ENCODE data around the gene MGAT3. TPM values are rescaled to one million over a fixed set of nuclear protein-coding genes. Genes with fewer than 3 reads are reported as not detected.
A peak's percentile ranks its signal among the peaks of the same experiment; 100 is the strongest.

Gene MGAT3
- total RNA-seq, 2 experiments from 2014 or later = 0.17 TPM; not detected in 1

DNA sequence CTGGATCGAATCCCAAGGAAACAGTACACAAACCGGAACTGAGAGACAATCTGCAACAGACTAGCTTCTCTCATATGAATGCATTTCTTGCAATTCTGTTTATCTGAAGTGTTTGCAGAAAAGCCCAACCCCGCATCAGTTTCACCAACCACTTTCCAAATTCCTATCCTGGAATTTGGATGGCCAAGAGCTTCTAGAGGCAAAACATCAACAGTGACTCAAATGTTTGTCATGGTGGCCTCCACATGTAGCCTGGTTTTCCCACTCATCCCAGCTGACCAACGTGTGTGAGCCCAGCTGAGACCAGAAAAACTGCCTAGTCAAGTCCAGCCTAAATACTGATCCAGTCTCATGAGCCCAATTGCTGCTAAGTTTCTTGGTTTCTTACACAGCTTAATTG lies 36.9 kb downstream of the MGAT3 start:
- H3K27ac ChIP-seq (ENCODE audit: low read depth in 1 of 2, low read length in 2 of 2) = no peak overlapping the region
- no peaks in the 10 kb centered on the region for H3K27me3 ChIP-seq (ENCODE audit: control insufficient read depth in 1 of 2, insufficient read depth in 2 of 2, low read length in 2 of 2)
- no peaks in the 10 kb centered on the region for H3K27me3 Mint-ChIP-seq
- H3K4me1 ChIP-seq (ENCODE audit: insufficient read depth, low read length) = peaks cover 29% of the 10 kb centered on the region
- peaks cover 17% of the 10 kb centered on the region for H3K4me1 Mint-ChIP-seq (ENCODE audit: low read depth)
- H3K27ac Mint-ChIP-seq = no peak overlapping the region
- no peak overlapping the region for H3K4me3 ChIP-seq (ENCODE audit: low read length)
- ATAC-seq (ENCODE audit: poor library complexity) (no peak), DNase-seq (no peak)
- H3K9me3 Mint-ChIP-seq = no peaks in the 10 kb centered on the region
- H3K9me3 ChIP-seq (ENCODE audit: control insufficient read depth in 1 of 2, insufficient read depth in 1 of 2, low read length in 2 of 2) = no peaks in the 10 kb centered on the region
- intact Hi-C loops (cut with DNase I, micrococcal nuclease) = loop anchor here (1.0 to 5.0 kb wide), 3 partner anchors 36 to 543 kb away; no protein-coding TSS in a partner anchor
- POLR2A ChIA-PET = interaction anchor here (0.7 to 1.7 kb wide), 6 partner anchors 26 to 550 kb away, joined by 3 to 10 read pairs (median 6); partner anchors contain the start of genes ATF4 and RPS19BP1
- H3K36me3 ChIP-seq (ENCODE audit: insufficient read depth, low read length) = no peaks in the 10 kb centered on the region
- H3K36me3 Mint-ChIP-seq (ENCODE audit: low read depth) = no peaks in the 10 kb centered on the region
- CTCF ChIA-PET = interaction anchor here (0.6 to 2.0 kb wide), 9 partner anchors 21 to 823 kb away, joined by 3 to 22 read pairs (median 4); partner anchors contain the start of genes RPS19BP1 and TAB1
- no peak overlapping the region for H3K4me3 Mint-ChIP-seq
- TF ChIP-seq, protein P1, sequence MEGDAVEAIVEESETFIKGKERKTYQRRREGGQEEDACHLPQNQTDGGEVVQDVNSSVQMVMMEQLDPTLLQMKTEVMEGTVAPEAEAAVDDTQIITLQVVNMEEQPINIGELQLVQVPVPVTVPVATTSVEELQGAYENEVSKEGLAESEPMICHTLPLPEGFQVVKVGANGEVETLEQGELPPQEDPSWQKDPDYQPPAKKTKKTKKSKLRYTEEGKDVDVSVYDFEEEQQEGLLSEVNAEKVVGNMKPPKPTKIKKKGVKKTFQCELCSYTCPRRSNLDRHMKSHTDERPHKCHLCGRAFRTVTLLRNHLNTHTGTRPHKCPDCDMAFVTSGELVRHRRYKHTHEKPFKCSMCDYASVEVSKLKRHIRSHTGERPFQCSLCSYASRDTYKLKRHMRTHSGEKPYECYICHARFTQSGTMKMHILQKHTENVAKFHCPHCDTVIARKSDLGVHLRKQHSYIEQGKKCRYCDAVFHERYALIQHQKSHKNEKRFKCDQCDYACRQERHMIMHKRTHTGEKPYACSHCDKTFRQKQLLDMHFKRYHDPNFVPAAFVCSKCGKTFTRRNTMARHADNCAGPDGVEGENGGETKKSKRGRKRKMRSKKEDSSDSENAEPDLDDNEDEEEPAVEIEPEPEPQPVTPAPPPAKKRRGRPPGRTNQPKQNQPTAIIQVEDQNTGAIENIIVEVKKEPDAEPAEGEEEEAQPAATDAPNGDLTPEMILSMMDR (IDR thresholded peaks at IDR 0.05) = no peak

DNA sequence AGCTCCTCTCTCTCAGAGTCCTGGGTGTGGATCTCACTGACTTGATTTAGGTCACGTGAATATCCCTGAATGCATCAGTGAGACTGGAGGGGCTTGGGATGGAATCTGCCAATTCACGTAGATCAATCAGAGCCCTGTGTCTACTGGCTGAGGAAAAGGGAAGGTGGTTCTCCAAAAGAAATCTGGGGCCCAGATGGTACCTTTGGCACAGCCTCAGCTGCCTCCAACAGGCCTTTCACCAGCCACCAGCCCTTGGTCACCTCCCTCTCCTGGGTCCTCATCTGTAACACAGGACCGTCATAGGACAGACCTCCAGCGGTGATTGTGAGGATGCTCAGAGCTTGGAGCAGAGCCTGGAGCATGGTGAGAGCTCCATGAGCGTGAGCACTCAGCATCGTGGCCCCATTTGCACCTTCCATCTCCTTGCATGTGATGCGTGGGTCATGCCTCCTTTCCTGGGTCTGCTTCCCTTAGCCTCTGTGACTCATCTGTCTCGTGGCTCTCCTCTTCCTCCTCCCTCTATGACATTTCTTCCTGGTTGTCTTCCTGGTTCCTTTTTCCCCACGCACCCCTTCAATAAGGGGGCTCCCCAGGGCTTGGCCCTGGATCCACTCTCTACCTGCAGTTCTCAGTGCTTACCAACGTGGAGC lies 37.8 kb downstream of the MGAT3 start:
- Histone ChIP-seq H3K4me1 (ENCODE audit: insufficient read depth, low read length) (peaks cover 25% of the 10 kb centered on the region), H3K27me3 (ENCODE audit: control insufficient read depth in 1 of 2, insufficient read depth in 2 of 2, low read length in 2 of 2) (no peaks in the 10 kb centered on the region), H3K36me3 (ENCODE audit: insufficient read depth, low read length) (no peaks in the 10 kb centered on the region), H3K27ac (ENCODE audit: low read depth in 1 of 2, low read length in 2 of 2) (no peak overlapping the region), H3K9me3 (ENCODE audit: control insufficient read depth in 1 of 2, insufficient read depth in 1 of 2, low read length in 2 of 2) (no peaks in the 10 kb centered on the region), H3K4me3 (ENCODE audit: low read length) (no peak overlapping the region)
- TF ChIP-seq, protein P1 (IDR thresholded peaks at IDR 0.05) = no peak
- Mint-ChIP-seq H3K36me3 (ENCODE audit: low read depth) (no peaks in the 10 kb centered on the region), H3K27ac (no peak overlapping the region), H3K27me3 (no peaks in the 10 kb centered on the region), H3K4me3 (no peak overlapping the region), H3K9me3 (no peaks in the 10 kb centered on the region), H3K4me1 (ENCODE audit: low read depth) (peaks cover 17% of the 10 kb centered on the region)
- CTCF ChIA-PET = interaction anchor here (0.6 to 2.0 kb wide), 5 partner anchors 20 to 824 kb away, joined by 3 to 22 read pairs (median 4); no protein-coding TSS in a partner anchor
- POLR2A ChIA-PET = interaction anchor here (1.1 to 1.7 kb wide), 4 partner anchors 25 to 550 kb away, joined by 3 to 10 read pairs (median 8); partner anchors contain the start of gene ATF4
- intact Hi-C loops (cut with DNase I, micrococcal nuclease) = loop anchor here (1.0 to 5.0 kb wide), 4 partner anchors 35 to 542 kb away; partner anchors contain the start of gene RPS19BP1 (in 1 of the 2)
- ATAC-seq (ENCODE audit: poor library complexity) (no peak), DNase-seq (peak in 2 of 14 experiments; percentile 56 to 66)

GRCh38 chr22:39496131-39496838 lies 39.5 kb downstream of the MGAT3 start:
- intact Hi-C loops (cut with DNase I, micrococcal nuclease) = no loop called here
- POLR2A ChIA-PET = interaction anchor here (1.0 to 1.6 kb wide), 4 partner anchors 24 to 108 kb away, joined by 3 to 6 read pairs (median 4); partner anchors contain the start of gene ATF4
- Mint-ChIP-seq H3K27me3 (no peaks in the 10 kb centered on the region), H3K36me3 (ENCODE audit: low read depth) (no peaks in the 10 kb centered on the region), H3K27ac (no peak overlapping the region), H3K4me1 (ENCODE audit: low read depth) (peaks cover 11% of the 10 kb centered on the region), H3K9me3 (no peaks in the 10 kb centered on the region), H3K4me3 (no peak overlapping the region)
- DNase-seq (peak in 12 of 14 experiments; percentile 29 to 75 (median 48)), ATAC-seq (ENCODE audit: poor library complexity) (peak; percentile 77)
- Histone ChIP-seq H3K9me3 (ENCODE audit: control insufficient read depth in 1 of 2, insufficient read depth in 1 of 2, low read length in 2 of 2) (no peaks in the 10 kb centered on the region), H3K27me3 (ENCODE audit: control insufficient read depth in 1 of 2, insufficient read depth in 2 of 2, low read length in 2 of 2) (no peaks in the 10 kb centered on the region), H3K4me3 (ENCODE audit: low read length) (no peak overlapping the region), H3K4me1 (ENCODE audit: insufficient read depth, low read length) (peaks cover 14% of the 10 kb centered on the region), H3K36me3 (ENCODE audit: insufficient read depth, low read length) (no peaks in the 10 kb centered on the region), H3K27ac (ENCODE audit: low read depth in 1 of 2, low read length in 2 of 2) (no peak overlapping the region)
- TF ChIP-seq, protein P1 (IDR thresholded peaks at IDR 0.05) = peak; percentile 72
- CTCF ChIA-PET = interaction anchor here (0.7 to 3.9 kb wide), 14 partner anchors 9 to 548 kb away, joined by 3 to 44 read pairs (median 6); partner anchors contain the start of genes ATF4 and TAB1
